G401.6 (cell line): Measurements from ENCODE around the gene PODXL.

Experiments
- FAIRE-seq: peaks from 2 replicates; lab custom pipeline; 2012; peaks lifted over from hg19 to GRCh38; lab: Jason Lieb, UNC

The PODXL gene

GRCh38 chr7:131556053-131556908 lies at the start of gene PODXL:
Gene PODXL (minus strand): TSS chr7:131556628. CDS start chr7:131556359, 269 bp downstream.
- FAIRE-seq, result no peak

- no peak for FAIRE-seq
Observed at GRCh38 chr7:131605280-131605878, 49.0 kb upstream of the PODXL start.

GRCh38 chr7:131604841-131605279 lies 48.4 kb upstream of the PODXL start:
- no peak for FAIRE-seq

GRCh38 chr7:131603932-131604331 lies 47.5 kb upstream of the PODXL start:
- FAIRE-seq, result no peak

DNA sequence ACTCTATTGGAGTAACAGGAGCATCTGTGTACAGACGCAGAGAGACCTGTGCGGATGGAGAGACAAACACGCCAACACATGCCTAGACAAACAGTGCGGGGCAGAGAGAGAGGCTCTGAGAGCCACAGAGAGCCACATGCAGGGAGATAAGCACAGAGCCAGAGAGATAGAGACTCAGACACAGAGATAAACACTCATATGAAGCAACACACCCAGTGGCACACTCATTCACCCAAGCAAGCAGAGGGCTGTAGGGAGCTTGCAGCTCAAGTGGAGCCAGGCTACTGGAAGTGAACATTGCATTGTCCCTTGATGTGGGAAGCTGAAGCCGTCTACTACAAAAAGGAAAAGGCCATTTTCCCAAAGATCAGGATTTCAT lies 46.6 kb upstream of the PODXL start:
- FAIRE-seq, result no peak

- no peak for FAIRE-seq
Observed at GRCh38 chr7:131602304-131602993, 46.0 kb upstream of the PODXL start.

- FAIRE-seq, result no peak
Observed at GRCh38 chr7:131600085-131600881, 43.9 kb upstream of the PODXL start.

GRCh38 chr7:131596785-131597184 lies 40.4 kb upstream of the PODXL start:
- FAIRE-seq, result no peak

DNA sequence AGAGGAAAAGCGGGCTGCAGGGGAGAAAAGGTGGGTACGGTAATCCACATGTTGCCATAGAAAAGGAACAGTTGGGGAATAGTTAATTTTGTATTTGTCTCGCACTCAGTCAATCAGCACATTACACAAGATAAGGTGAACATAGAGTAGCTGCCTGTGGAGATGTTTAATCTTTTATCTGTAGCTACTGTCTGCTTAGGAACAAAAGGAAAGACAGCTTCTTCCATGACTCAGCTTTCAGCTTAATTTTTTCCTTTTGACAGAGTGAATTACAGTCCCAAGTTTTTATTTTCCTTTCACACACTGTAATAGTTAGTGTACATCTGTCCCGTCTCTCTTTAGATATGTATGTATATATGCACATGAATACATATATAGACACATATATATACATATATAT lies 39.3 kb upstream of the PODXL start:
- no peak for FAIRE-seq

DNA sequence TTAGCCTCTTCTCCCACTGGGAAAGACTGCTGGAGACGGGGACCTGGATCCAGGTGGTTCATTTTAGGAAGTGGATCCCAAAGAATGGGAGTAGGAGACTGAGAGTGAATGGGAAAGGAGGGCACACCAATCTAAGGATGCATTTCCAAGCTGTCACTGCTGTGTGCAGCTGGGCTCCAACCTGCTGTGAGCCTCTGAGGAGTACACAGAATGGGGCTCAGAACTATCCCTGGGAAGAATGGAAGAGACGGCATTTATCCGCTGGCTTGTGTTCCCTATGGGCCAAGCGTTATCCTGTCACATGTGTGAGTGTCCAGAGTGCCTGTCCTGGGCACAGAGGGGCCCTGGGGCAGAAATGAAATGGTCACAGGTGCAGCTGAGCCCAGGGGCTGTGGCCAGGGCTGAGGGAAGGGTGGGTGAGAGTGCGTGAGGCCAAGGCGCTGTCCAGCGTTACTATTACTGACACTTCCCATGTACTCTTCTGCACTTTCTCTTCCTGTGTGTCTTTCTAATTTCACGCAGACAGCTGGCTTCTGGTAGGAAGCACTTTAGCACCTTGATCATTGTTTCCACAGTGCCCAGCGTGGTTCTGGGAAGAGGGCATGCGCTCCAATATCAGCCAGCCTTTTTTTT lies 35.4 kb upstream of the PODXL start:
- no peak for FAIRE-seq

DNA sequence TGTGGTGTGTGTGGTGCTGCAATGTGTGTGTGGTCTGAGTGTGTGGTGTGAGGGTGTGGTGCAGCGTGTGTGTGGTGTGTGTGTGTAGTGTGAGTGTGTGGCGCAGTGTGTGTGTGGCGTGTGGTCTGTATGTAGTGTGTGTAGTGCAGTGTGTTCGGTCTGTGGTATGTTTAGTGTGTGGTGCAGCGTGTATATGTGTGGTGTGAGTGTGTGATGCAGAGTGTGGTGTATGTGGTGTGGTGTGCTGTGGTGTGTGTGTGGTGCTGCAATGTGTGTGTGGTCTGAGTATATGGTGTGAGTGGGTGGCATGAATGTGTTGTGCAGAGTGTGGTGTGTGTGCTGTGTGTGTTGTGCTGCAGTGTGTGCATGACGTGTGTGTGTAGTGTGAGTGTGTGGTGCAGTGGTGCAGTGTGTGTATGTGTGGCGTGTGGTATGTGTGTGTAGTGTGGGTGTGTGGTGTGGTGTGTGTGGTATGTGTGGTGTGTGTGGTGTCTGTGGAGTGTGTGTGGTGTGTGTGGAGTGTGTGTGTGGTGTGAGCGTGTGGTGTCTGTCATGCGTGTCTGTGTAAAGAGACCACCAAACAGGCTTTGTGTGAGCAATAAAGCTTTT lies 31.0 kb upstream of the PODXL start:
- no peak for FAIRE-seq

DNA sequence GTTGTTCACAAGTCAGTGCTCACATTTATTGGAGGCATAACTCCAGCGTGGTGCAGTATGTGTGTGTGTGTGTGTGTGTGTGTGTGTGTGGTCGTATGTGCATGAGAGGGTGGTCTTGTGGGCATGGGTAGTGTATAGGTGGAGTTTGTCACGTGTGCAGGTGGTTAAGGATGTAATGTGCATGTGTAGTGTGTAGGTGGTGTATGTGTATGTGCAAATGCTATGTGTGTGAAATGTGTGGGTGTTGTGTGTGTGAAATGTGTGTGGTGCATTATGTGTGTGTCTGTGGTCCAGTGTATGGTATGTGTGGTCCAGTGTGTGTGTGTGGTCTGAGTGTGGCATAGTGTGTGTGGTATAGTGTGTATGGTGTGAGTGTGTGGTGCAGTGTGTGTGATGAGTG lies 30.3 kb upstream of the PODXL start:
- FAIRE-seq, result no peak

DNA sequence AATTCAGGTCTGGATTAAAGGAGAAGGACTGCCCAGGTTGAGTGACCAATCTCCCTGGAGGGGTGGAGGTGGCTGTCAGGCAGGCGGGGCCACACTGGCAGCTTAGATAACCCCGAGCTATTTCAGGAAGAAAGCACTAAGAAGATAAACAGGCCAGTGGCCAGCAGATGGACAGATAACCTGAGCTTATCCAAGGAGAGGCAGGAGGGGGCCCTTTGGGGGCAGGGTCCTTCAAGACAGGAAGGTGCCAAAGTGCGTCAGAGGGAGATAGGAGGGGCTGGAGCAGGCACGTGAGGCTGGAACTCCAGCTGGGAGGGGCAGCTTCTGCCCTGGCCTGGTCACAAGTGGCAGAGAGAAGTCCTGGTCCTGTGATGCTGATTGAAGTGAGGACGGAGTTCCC lies 29.8 kb upstream of the PODXL start:
- no peak for FAIRE-seq

- FAIRE-seq, result no peak
Observed at GRCh38 chr7:131583430-131583829, 27.0 kb upstream of the PODXL start.

DNA sequence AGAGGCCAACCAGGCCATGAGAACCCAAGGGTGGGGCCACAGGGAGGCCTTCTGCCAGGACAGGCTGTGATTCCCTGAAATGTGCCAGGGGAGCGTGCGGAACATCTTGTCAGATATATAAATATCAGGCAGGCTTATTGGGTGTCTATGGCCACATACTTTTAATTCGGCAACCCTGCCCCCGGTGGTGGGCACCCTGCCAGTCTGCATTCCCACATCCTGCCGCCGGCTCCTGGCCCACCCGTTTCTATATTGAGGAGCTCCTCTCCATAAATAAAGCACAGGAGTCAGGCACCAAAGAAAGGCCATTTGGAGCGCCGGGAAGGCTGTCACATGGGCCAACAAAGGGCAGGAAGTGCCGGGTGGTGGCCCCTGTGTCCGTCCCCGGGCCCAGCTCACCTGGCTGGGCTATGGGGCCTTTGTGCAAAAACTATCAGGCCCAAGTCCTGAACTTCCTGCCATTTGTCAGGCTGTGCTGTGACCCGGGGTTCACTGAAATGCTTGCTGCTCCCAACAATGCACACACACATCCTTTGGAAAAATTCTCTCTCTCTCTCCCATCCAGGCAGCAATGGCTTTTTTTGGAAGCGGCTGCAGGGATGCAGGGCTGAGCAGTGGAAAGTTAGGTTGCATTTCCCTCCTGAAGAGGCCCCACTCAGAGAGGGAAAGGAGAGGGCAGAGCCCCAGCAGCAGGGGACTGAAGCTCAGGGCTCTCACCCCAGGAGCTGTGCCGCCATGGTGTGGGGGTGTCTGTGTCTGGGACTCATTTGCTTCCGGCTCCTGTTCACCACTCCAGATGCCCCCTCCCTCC lies 25.0 kb upstream of the PODXL start:
- FAIRE-seq, result no peak

GRCh38 chr7:131578602-131579001 lies 22.2 kb upstream of the PODXL start:
- no peak for FAIRE-seq

- FAIRE-seq, result no peak
Observed at GRCh38 chr7:131574741-131575140, 18.3 kb upstream of the PODXL start.

GRCh38 chr7:131570401-131570800 lies 14.0 kb upstream of the PODXL start:
- FAIRE-seq, result no peak

GRCh38 chr7:131568970-131569369 lies 12.5 kb upstream of the PODXL start:
- FAIRE-seq, result no peak

DNA sequence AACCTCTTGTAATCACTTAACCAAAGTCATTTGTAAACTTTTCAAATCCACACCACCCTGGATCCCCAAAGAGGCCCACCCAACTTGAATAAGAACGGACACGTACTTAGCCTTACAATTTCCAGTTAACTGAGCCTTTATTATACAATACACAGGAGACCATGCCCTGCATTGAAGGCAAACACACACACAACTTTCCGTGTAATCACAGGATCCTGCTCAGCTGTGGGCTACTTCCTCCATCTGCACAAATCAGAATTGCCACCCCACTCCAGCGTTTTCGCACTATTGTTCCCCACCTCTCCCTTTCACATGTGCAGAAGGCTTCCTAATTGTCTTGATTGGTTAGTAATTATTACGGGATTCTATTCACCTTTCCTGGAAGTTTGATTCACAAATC lies 12.1 kb upstream of the PODXL start:
- no peak for FAIRE-seq

GRCh38 chr7:131564640-131565039 lies 8.2 kb upstream of the PODXL start:
- no peak for FAIRE-seq
